Neural progenitor cell (in vitro differentiated cells): Measurements from ENCODE around the gene MYL12A. TPM values are rescaled to one million over a fixed set of nuclear protein-coding genes. Genes with fewer than 3 reads are reported as not detected.

Source experiments
- DNase-seq: peaks from one replicate; pipeline ENCODE4 v3.0.0-alpha.2; 2016; ENCODE audit warnings: low spot score
- H2AFZ ChIP-seq: fragments of 200-600 bp; sonication (generic); replicated peaks from 2 replicates; pipeline ENCODE4 v1.6.1; 2016; ENCODE audit warnings: antibody characterized with exemption
- H3F3A ChIP-seq: fragments of 200-600 bp; sonication (generic); 2 replicates; pipeline ENCODE4 v1.6.1; 2016; ENCODE audit warnings: antibody characterized with exemption, low read depth
- H3K27ac ChIP-seq: fragments of 200-600 bp; sonication (generic); 2 replicates; pipeline ENCODE4 v1.5.1; 2016; ENCODE audit warnings: mild to moderate bottlenecking
- H3K27me3 ChIP-seq: fragments of 200-600 bp; sonication (generic); 2 replicates; pipeline ENCODE4 v1.6.1; 2016; ENCODE audit warnings: mild to moderate bottlenecking, moderate library complexity
- H3K36me3 ChIP-seq: fragments of 200-600 bp; sonication (generic); 2 replicates; pipeline ENCODE4 v1.5.1; 2016
- H3K4me1 ChIP-seq: fragments of 200-600 bp; sonication (generic); 2 replicates; pipeline ENCODE4 v1.6.1; 2016; ENCODE audit warnings: mixed run types
- H3K4me2 ChIP-seq: fragments of 200-600 bp; sonication (generic); 2 replicates; pipeline ENCODE4 v1.6.1; 2016
- H3K4me3 ChIP-seq: fragments of 200-600 bp; sonication (generic); 2 replicates; pipeline ENCODE4 v1.5.1; 2016
- H3K79me2 ChIP-seq: fragments of 200-600 bp; sonication (generic); 2 replicates; pipeline ENCODE4 v1.6.1; 2016; ENCODE audit warnings: low read depth
- H3K9ac ChIP-seq: fragments of 200-600 bp; sonication (generic); 2 replicates; pipeline ENCODE4 v1.6.1; 2016
- H3K9me3 ChIP-seq: fragments of 200-600 bp; sonication (generic); 2 replicates; pipeline ENCODE4 v1.5.1; 2016; ENCODE audit warnings: low read depth
- H4K20me1 ChIP-seq: fragments of 200-600 bp; sonication (generic); 2 replicates; pipeline ENCODE4 v1.6.1; 2016; ENCODE audit warnings: low read depth
- H3K27ac Mint-ChIP-seq: 3 replicates; pipeline ENCODE4 v1.8.0; 2021; ENCODE audit warnings: mixed read lengths
- H3K27me3 Mint-ChIP-seq: 2 replicates; pipeline ENCODE4 v1.8.0; 2022; ENCODE audit warnings: low read depth, mild to moderate bottlenecking, inconsistent platforms, moderate library complexity, mixed read lengths; ENCODE audit not compliant: insufficient read depth
- H3K36me3 Mint-ChIP-seq: 3 replicates; pipeline ENCODE4 v1.8.0; 2021; ENCODE audit warnings: mixed read lengths
- H3K4me1 Mint-ChIP-seq: 3 replicates; pipeline ENCODE4 v1.8.0; 2021; ENCODE audit warnings: mixed read lengths
- H3K4me3 Mint-ChIP-seq: 3 replicates; pipeline ENCODE4 v1.8.0; 2021; ENCODE audit warnings: mild to moderate bottlenecking, moderate library complexity, mixed read lengths
- H3K9me3 Mint-ChIP-seq: 3 replicates; pipeline ENCODE4 v1.8.0; 2020; ENCODE audit warnings: mixed read lengths
- EZH2 ChIP-seq: fragments of 200-600 bp; sonication (generic); IDR thresholded peaks from 2 replicates; pipeline ENCODE4 v1.6.1; 2017; ENCODE audit warnings: antibody characterized with exemption, mild to moderate bottlenecking, moderate library complexity
- EZH2phosphoT487 ChIP-seq: fragments of 200-600 bp; sonication (generic); IDR thresholded peaks from 2 replicates; pipeline ENCODE4 v1.6.1; 2017; ENCODE audit warnings: antibody characterized with exemption
- total RNA-seq: library from RNA; depleted of rRNA; stranded (reverse); fragments of >200 nt; gene quantifications from 2 replicates; pipeline ENCODE4 v1.2.3, GENCODE V29; 2015; ENCODE audit warnings: low replicate concordance
- TF ChIP-seq, protein P1 (sequence below): fragments of 200-600 bp; sonication (generic); IDR thresholded peaks from 2 replicates; pipeline ENCODE4 v1.5.1; 2017; ENCODE audit warnings: antibody characterized with exemption, mild to moderate bottlenecking

The MYL12A gene
- total RNA-seq, 1 donor from 2014 or later = 365 TPM

DNA sequence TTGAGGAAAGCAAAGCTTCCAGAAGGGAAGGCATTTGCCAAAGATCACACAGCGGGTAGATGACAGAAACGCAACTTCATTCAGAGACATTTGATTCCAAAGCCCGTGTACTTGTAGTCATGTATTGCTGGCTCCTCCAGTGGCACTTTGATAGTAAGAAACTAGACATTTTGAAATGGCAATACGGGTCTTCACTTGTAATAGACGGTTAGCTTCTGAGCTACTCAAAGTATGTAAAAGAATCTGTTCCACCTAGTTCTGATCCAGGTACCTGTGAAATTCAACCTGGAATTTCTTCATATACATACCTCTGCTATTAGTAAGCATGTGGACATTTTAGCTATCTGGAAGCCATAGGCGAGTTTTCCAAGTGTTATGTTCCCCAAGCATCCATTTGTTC is 26.1 kb upstream of the MYL12A start:
- H3K79me2 ChIP-seq = no peaks in the 10 kb centered on the region
- no peak overlapping the region for H3K4me3 ChIP-seq
- DNase-seq = no peak
- no peaks in the 10 kb centered on the region for H3K36me3 Mint-ChIP-seq
- H3K27me3 ChIP-seq = no peaks in the 10 kb centered on the region
- H3K4me1 ChIP-seq = no peaks in the 10 kb centered on the region
- no peak overlapping the region for H3K27ac Mint-ChIP-seq
- no peaks in the 10 kb centered on the region for H3K36me3 ChIP-seq
- TF ChIP-seq, protein P1, sequence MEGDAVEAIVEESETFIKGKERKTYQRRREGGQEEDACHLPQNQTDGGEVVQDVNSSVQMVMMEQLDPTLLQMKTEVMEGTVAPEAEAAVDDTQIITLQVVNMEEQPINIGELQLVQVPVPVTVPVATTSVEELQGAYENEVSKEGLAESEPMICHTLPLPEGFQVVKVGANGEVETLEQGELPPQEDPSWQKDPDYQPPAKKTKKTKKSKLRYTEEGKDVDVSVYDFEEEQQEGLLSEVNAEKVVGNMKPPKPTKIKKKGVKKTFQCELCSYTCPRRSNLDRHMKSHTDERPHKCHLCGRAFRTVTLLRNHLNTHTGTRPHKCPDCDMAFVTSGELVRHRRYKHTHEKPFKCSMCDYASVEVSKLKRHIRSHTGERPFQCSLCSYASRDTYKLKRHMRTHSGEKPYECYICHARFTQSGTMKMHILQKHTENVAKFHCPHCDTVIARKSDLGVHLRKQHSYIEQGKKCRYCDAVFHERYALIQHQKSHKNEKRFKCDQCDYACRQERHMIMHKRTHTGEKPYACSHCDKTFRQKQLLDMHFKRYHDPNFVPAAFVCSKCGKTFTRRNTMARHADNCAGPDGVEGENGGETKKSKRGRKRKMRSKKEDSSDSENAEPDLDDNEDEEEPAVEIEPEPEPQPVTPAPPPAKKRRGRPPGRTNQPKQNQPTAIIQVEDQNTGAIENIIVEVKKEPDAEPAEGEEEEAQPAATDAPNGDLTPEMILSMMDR = no peak
- H2AFZ ChIP-seq = no peak overlapping the region
- no peak overlapping the region for H3K4me3 Mint-ChIP-seq
- H3K27me3 Mint-ChIP-seq = peaks cover 5% of the 10 kb centered on the region
- no peaks in the 10 kb centered on the region for H3F3A ChIP-seq
- no peaks in the 10 kb centered on the region for H3K9me3 ChIP-seq
- H3K9ac ChIP-seq = no peak overlapping the region
- peaks cover 23% of the 10 kb centered on the region for H3K4me1 Mint-ChIP-seq
- H3K27ac ChIP-seq = no peak overlapping the region
- H4K20me1 ChIP-seq = no peaks in the 10 kb centered on the region
- no peak overlapping the region for H3K4me2 ChIP-seq
- H3K9me3 Mint-ChIP-seq = no peaks in the 10 kb centered on the region

GRCh38 chr18:3223356-3223755 is 24.2 kb upstream of the MYL12A start:
- TF ChIP-seq EZH2phosphoT487 (no peak), EZH2 (no peak)
- TF ChIP-seq, protein P1 = no peak
- H3K4me3 Mint-ChIP-seq = no peak overlapping the region
- Histone ChIP-seq H3K79me2 (no peaks in the 10 kb centered on the region), H3K4me1 (no peaks in the 10 kb centered on the region), H3K36me3 (no peaks in the 10 kb centered on the region), H3K4me3 (no peak overlapping the region), H3K9me3 (no peaks in the 10 kb centered on the region), H2AFZ (no peak overlapping the region), H4K20me1 (no peaks in the 10 kb centered on the region), H3K4me2 (no peak overlapping the region), H3K27ac (no peak overlapping the region), H3F3A (no peaks in the 10 kb centered on the region), H3K27me3 (no peaks in the 10 kb centered on the region), H3K9ac (no peak overlapping the region)
- H3K36me3 Mint-ChIP-seq = no peaks in the 10 kb centered on the region
- DNase-seq = no peak
- peaks cover 2% of the 10 kb centered on the region for H3K27me3 Mint-ChIP-seq
- peaks cover 21% of the 10 kb centered on the region for H3K4me1 Mint-ChIP-seq
- H3K9me3 Mint-ChIP-seq = no peaks in the 10 kb centered on the region
- no peak overlapping the region for H3K27ac Mint-ChIP-seq

- no peak overlapping the region for H3K9ac ChIP-seq
- H3K27ac Mint-ChIP-seq = no peak overlapping the region
- H3K9me3 Mint-ChIP-seq = no peaks in the 10 kb centered on the region
- no peaks in the 10 kb centered on the region for H3K79me2 ChIP-seq
- no peaks in the 10 kb centered on the region for H3K4me1 ChIP-seq
- no peaks in the 10 kb centered on the region for H3K36me3 ChIP-seq
- no peak overlapping the region for H3K4me2 ChIP-seq
- peaks cover 2% of the 10 kb centered on the region for H3K27me3 Mint-ChIP-seq
- no peaks in the 10 kb centered on the region for H3F3A ChIP-seq
- no peak overlapping the region for H3K4me3 Mint-ChIP-seq
- no peak for DNase-seq
- no peaks in the 10 kb centered on the region for H3K9me3 ChIP-seq
- H3K36me3 Mint-ChIP-seq = no peaks in the 10 kb centered on the region
- H3K27ac ChIP-seq = no peak overlapping the region
- TF ChIP-seq EZH2phosphoT487 (no peak), EZH2 (no peak)
- TF ChIP-seq, protein P1 = no peak
- no peak overlapping the region for H2AFZ ChIP-seq
- no peaks in the 10 kb centered on the region for H4K20me1 ChIP-seq
- H3K27me3 ChIP-seq = no peaks in the 10 kb centered on the region
- H3K4me1 Mint-ChIP-seq = peaks cover 16% of the 10 kb centered on the region
- no peak overlapping the region for H3K4me3 ChIP-seq
Measured at GRCh38 chr18:3224223-3224622, 23.4 kb upstream of the MYL12A start.

DNA sequence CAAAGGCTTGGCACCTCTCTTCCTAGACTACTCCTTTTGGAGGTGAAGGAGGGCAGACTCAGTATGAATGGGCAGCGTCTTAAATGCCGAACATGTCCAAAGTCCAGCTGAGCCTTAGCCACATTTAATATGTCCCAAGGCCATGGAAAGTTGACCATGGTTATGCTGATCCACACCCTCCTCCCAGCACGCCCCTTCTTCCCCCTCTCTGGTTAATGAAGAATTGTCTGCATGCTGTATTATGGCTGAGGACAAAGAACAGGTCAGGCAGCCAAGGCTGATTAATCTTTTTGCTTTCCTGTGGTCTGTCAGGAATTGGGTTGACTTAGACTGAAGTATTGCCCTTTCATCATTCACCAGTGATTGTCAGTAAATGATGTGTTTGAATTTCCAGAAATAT is 22.0 kb upstream of the MYL12A start:
- H3K79me2 ChIP-seq = no peaks in the 10 kb centered on the region
- Mint-ChIP-seq H3K27ac (no peak overlapping the region), H3K27me3 (peaks cover 2% of the 10 kb centered on the region), H3K9me3 (no peaks in the 10 kb centered on the region), H3K36me3 (no peaks in the 10 kb centered on the region), H3K4me3 (no peak overlapping the region), H3K4me1 (peaks cover 7% of the 10 kb centered on the region)
- DNase-seq = no peak
- TF ChIP-seq, protein P1 = no peak
- TF ChIP-seq EZH2phosphoT487 = no peak
- no peak for TF ChIP-seq EZH2
- no peaks in the 10 kb centered on the region for H3K36me3 ChIP-seq
- H2AFZ ChIP-seq = no peak overlapping the region
- H3K9me3 ChIP-seq = no peaks in the 10 kb centered on the region
- H4K20me1 ChIP-seq = no peaks in the 10 kb centered on the region
- H3F3A ChIP-seq = no peaks in the 10 kb centered on the region
- no peaks in the 10 kb centered on the region for H3K27me3 ChIP-seq
- H3K4me1 ChIP-seq = no peaks in the 10 kb centered on the region
- H3K4me3 ChIP-seq = no peak overlapping the region
- no peak overlapping the region for H3K4me2 ChIP-seq
- no peak overlapping the region for H3K27ac ChIP-seq
- H3K9ac ChIP-seq = no peak overlapping the region
